ENCODE results near the gene NTN1.

GRCh38 chr17:9007052-9007714, 14.1 kb upstream of the NTN1 start:
- TF ChIP-seq CTCF (IDR thresholded peaks at IDR 0.05): no peak
- TF ChIP-seq POLR2A (IDR thresholded peaks at IDR 0.05): no peak
